Stromal cell of bone marrow (primary cell): ENCODE measurements around the gene TMEM140.
A peak's percentile ranks its signal among the peaks of the same experiment; 100 is the strongest.

Source experiments
- DNase-seq: peaks from one replicate; pipeline ENCODE4 v3.0.0-alpha.2; 2012; ENCODE audit warnings: low read depth

TMEM140 gene

GRCh38 chr7:135195156-135195555 is 47.3 kb downstream of the TMEM140 start:
- no peak for DNase-seq

- DNase-seq, result no peak
These were observed 48.2 kb downstream of the TMEM140 start for GRCh38 chr7:135195968-135196629.

- no peak for DNase-seq
These were observed 49.5 kb downstream of the TMEM140 start for GRCh38 chr7:135197343-135197742.

GRCh38 chr7:135197906-135198655 is 50.2 kb downstream of the TMEM140 start:
- DNase-seq, result no peak

GRCh38 chr7:135199439-135199838 is 51.6 kb downstream of the TMEM140 start:
- no peak for DNase-seq

- no peak for DNase-seq
These were observed 53.0 kb downstream of the TMEM140 start for GRCh38 chr7:135200821-135201331.

- DNase-seq, result no peak
These were observed 53.5 kb downstream of the TMEM140 start for GRCh38 chr7:135201350-135201749.

GRCh38 chr7:135204341-135204749 is 56.5 kb downstream of the TMEM140 start:
- DNase-seq, result peak; percentile 30

- no peak for DNase-seq
These were observed 57.0 kb downstream of the TMEM140 start for GRCh38 chr7:135204876-135205275.

GRCh38 chr7:135205850-135206249 is 58.0 kb downstream of the TMEM140 start:
- DNase-seq, result no peak

GRCh38 chr7:135206941-135207391 is 59.1 kb downstream of the TMEM140 start:
- no peak for DNase-seq

- DNase-seq, result no peak
These were observed 59.7 kb downstream of the TMEM140 start for GRCh38 chr7:135207406-135208101.

GRCh38 chr7:135208102-135208793 is 60.4 kb downstream of the TMEM140 start:
- no peak for DNase-seq

- DNase-seq, result no peak
These were observed 61.5 kb downstream of the TMEM140 start for GRCh38 chr7:135209225-135209834.

- no peak for DNase-seq
These were observed 63.0 kb downstream of the TMEM140 start for GRCh38 chr7:135210888-135211178.

- peak; percentile 83 for DNase-seq
These were observed 63.5 kb downstream of the TMEM140 start, which contains the start of gene WDR91 for GRCh38 chr7:135211179-135211945. WDR91 (minus strand) TSS chr7:135211526; CDS start chr7:135211502, 24 bp downstream.

GRCh38 chr7:135211946-135212685 is 64.2 kb downstream of the TMEM140 start:
- DNase-seq, result peak; percentile 65

- no peak for DNase-seq
These were observed 66.0 kb downstream of the TMEM140 start for GRCh38 chr7:135213831-135214230.

- DNase-seq, result no peak
These were observed 67.3 kb downstream of the TMEM140 start for GRCh38 chr7:135215180-135215579.

GRCh38 chr7:135215698-135216097 is 67.8 kb downstream of the TMEM140 start:
- DNase-seq, result no peak
